ELR (cell line): ENCODE measurements around the gene CBFA2T3.
"Not testable (repeated sequence)": the region's sequence is repeated elsewhere in the genome, so short reads cannot be mapped to it uniquely, and the experiment has no call there.

Source experiments
- DNase-seq: peaks from one replicate; pipeline ENCODE4 v3.0.0-alpha.2; 2015; ENCODE audit warnings: low read depth

CBFA2T3 gene

GRCh38 chr16:89012622-89012995 lies 35.6 kb upstream of the CBFA2T3 start:
- no peak for DNase-seq

GRCh38 chr16:89011909-89012621 lies 35.1 kb upstream of the CBFA2T3 start:
- DNase-seq = no peak

- no peak for DNase-seq
Observed at GRCh38 chr16:89010210-89010925, 33.4 kb upstream of the CBFA2T3 start.

- DNase-seq = no peak
Observed at GRCh38 chr16:89009343-89010209, 32.6 kb upstream of the CBFA2T3 start.

GRCh38 chr16:89008796-89009195 lies 31.8 kb upstream of the CBFA2T3 start:
- not testable (repeated sequence) for DNase-seq

GRCh38 chr16:89007371-89008249 lies 30.6 kb upstream of the CBFA2T3 start:
- no peak for DNase-seq

- DNase-seq = no peak
Observed at GRCh38 chr16:89006036-89006752, 29.2 kb upstream of the CBFA2T3 start.

- DNase-seq = no peak
Observed at GRCh38 chr16:89005201-89006035, 28.4 kb upstream of the CBFA2T3 start.

GRCh38 chr16:89004209-89004831 lies 27.3 kb upstream of the CBFA2T3 start:
- DNase-seq = peak; percentile 21

- DNase-seq = no peak
Observed at GRCh38 chr16:89003831-89004208, 26.8 kb upstream of the CBFA2T3 start.

- DNase-seq = no peak
Observed at GRCh38 chr16:89002851-89003830, 26.1 kb upstream of the CBFA2T3 start.

GRCh38 chr16:89002081-89002480 lies 25.1 kb upstream of the CBFA2T3 start:
- not testable (repeated sequence) for DNase-seq

GRCh38 chr16:89001117-89002027 lies 24.4 kb upstream of the CBFA2T3 start:
- no peak for DNase-seq

GRCh38 chr16:89000207-89000959 lies 23.4 kb upstream of the CBFA2T3 start:
- DNase-seq = no peak

GRCh38 chr16:88999457-89000206 lies 22.6 kb upstream of the CBFA2T3 start:
- no peak for DNase-seq
